ENCODE data around the gene HOXA3. TPM values are rescaled to one million over a fixed set of nuclear protein-coding genes. Genes with fewer than 3 reads are reported as not detected.

Gene HOXA3
- total RNA-seq, 2 donors from 2014 or later, result 6.5 to 29.3 TPM

DNA sequence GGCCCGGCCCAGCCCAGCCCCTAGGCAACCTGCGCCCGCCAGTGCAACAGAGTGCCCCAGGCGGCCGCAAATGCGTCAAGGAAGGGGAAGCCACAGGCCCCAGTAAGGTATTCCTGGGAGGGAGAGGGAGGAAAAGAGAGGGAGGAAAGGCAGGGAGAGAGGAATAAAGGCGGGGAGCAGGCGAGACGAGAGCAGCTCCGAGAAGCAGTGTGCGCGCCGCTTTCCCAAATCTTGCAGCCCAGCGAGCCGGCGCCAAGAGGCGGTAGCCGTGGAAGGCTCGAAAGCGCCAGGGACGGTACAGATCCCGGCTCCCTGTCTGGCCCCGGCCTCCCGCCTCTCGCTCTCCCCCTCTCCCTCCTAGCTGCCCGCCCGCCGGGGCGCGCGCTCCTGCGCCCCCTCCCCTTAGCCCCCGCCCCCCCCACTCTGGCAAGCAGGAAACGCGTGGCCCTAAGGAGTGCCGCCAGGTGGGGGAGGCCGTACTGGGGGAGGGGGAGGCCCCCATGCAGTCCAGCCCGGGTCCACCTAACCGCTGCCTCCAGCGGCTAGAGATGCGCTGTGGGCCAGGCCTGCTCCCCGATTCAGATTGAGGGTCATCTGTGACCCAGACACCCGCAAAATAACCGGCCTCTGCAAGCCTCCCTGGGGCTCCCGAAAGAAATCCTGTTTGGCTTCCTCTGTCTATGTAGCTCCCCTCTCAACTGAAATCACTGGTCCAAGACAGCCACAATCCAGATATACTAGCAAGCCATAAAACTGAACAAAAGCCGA lies 17.5 kb upstream of the HOXA3 start:
- DNase-seq (ENCODE audit: low spot score), result no peak
- peaks cover 22 to 37% of the 10 kb centered on the region in 2 donors for H3K4me1 ChIP-seq (ENCODE audit: control insufficient read depth in 1 of 2, low read depth in 2 of 2)
- TF ChIP-seq, protein P1, sequence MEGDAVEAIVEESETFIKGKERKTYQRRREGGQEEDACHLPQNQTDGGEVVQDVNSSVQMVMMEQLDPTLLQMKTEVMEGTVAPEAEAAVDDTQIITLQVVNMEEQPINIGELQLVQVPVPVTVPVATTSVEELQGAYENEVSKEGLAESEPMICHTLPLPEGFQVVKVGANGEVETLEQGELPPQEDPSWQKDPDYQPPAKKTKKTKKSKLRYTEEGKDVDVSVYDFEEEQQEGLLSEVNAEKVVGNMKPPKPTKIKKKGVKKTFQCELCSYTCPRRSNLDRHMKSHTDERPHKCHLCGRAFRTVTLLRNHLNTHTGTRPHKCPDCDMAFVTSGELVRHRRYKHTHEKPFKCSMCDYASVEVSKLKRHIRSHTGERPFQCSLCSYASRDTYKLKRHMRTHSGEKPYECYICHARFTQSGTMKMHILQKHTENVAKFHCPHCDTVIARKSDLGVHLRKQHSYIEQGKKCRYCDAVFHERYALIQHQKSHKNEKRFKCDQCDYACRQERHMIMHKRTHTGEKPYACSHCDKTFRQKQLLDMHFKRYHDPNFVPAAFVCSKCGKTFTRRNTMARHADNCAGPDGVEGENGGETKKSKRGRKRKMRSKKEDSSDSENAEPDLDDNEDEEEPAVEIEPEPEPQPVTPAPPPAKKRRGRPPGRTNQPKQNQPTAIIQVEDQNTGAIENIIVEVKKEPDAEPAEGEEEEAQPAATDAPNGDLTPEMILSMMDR (IDR thresholded peaks at IDR 0.05), result no peak
- ATAC-seq (ENCODE audit: insufficient number of reproducible peaks, low FRiP score, low read depth), result no peak
- peaks cover 24% of the 10 kb centered on the region for H3K27me3 ChIP-seq (replicated peaks; ENCODE audit: insufficient read depth)
- no peaks in the 10 kb centered on the region for H3K9me3 ChIP-seq
- no peak overlapping the region for H3K27ac ChIP-seq
- no peaks in the 10 kb centered on the region for H3K36me3 ChIP-seq
- H3K4me3 ChIP-seq, result peak overlapping the region; percentile 13

DNA sequence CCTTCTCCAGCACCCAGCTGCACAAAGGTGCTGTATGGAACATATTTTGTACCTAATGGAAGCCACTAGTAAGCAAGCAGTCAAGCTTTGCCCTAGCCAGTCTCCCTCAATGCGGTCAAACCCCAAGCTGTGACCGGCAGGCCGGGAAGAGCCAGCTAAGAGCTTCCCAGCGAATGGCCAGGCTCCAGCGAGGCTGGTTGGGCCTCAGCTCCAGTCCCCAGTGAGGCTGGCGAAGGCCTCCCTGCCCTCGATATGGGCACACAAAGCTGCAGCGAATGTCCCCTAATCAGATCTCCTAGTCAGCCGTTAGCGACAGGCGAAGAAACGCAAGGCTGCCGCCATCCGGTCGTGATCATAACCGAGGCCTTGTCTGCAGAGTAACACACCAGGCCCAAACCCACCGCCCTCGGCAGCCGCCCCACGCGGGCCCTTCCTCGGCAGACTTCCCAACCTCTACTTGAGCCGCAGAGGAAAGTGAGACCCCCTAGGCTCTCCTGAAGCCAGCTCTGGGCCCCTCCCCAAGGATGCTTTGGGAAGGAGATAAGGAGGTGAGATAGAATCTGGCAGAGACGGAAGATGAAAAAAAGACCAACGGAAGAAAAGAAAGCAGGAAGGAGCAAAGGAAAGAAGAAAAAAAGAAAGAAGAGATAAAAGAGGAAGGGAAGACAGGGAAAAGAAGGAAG lies 16.0 kb upstream of the HOXA3 start:
- no peak overlapping the region for H3K4me3 ChIP-seq
- H3K4me1 ChIP-seq (ENCODE audit: control insufficient read depth in 1 of 2, low read depth in 2 of 2), result peaks cover 12 to 29% of the 10 kb centered on the region in 2 donors
- no peaks in the 10 kb centered on the region for H3K9me3 ChIP-seq
- no peak for DNase-seq (ENCODE audit: low spot score)
- peaks cover 14% of the 10 kb centered on the region for H3K27me3 ChIP-seq (replicated peaks; ENCODE audit: insufficient read depth)
- TF ChIP-seq, protein P1 (IDR thresholded peaks at IDR 0.05), result no peak
- no peaks in the 10 kb centered on the region for H3K36me3 ChIP-seq
- H3K27ac ChIP-seq, result no peak overlapping the region
- no peak for ATAC-seq (ENCODE audit: insufficient number of reproducible peaks, low FRiP score, low read depth)

DNA sequence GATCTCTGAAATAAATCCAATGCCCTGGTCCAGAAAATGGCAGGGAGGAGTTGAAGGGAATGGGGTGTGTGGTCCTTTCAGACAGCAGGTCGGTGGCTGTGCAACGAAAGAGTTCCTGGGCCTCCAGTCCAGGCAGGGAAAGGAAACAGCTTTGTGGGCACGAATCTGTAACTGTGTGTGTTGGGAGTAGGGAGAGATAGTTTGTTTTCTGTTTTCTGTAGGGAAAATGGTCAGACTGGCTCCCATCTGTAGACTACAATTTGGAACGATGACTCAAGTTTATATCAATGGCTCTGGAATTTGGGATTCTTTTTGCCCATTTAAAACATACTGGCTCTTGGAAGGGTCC lies 15.5 kb upstream of the HOXA3 start:
- peaks cover 7 to 24% of the 10 kb centered on the region in 2 donors for H3K4me1 ChIP-seq (ENCODE audit: control insufficient read depth in 1 of 2, low read depth in 2 of 2)
- ATAC-seq (ENCODE audit: insufficient number of reproducible peaks, low FRiP score, low read depth) (no peak), DNase-seq (ENCODE audit: low spot score) (no peak)
- H3K27me3 ChIP-seq (replicated peaks; ENCODE audit: insufficient read depth), result peaks cover 9% of the 10 kb centered on the region
- H3K4me3 ChIP-seq, result no peak overlapping the region
- no peaks in the 10 kb centered on the region for H3K36me3 ChIP-seq
- H3K9me3 ChIP-seq, result no peaks in the 10 kb centered on the region
- H3K27ac ChIP-seq, result no peak overlapping the region
- TF ChIP-seq, protein P1 (IDR thresholded peaks at IDR 0.05), result no peak

DNA sequence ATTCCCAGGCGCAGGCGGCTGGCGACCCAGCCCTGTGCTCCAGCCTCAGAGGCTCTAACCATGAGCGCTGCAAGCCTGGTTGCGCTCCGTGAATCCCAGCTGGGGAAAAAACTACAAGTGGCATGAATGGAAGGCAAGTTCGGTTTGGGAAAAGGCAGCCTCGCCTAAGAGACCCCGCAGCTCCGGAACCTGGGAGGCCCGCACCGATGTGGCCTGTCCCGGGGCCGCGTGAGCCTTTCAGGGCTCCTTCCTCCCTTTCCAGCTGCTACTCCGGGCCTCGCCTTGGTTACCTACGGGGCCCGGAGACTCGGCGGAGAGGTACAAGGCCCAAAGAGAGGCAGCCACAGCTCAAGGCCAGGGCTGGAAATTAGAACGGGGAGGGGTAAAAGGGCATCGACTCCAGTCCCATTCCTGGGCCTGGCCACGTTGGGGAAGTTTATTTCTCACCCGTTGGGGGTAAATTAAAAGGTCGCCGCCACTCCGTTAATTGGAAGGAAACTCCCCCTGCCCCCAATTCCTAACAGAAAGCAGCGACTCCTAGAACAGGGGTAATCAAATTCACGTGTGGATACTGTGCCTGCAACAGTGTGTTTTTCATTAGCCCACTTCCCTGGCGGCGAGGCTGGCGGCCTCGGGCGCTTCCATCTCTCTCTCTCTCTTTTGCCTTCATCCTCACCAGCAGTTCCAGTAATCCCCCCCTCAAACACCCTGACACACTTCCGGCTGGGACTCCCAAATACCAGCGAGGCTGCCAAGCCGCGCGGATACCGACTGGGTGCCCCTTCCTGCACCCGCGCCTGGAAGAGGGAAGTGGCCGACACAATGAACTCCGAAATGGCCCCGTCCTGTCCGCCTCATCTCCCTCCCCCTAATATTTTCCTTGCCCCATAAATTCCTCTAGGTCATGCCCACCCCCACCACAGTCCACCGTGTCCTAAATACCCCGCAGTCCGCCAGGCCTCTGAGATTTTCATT lies 14.4 kb upstream of the HOXA3 start:
- DNase-seq (ENCODE audit: low spot score), result no peak
- H3K27me3 ChIP-seq (replicated peaks; ENCODE audit: insufficient read depth), result peaks cover 9% of the 10 kb centered on the region

More for the DNA sequence above, 14.4 kb upstream of the HOXA3 start:
- ATAC-seq (ENCODE audit: insufficient number of reproducible peaks, low FRiP score, low read depth), result no peak
- Histone ChIP-seq H3K4me1 (ENCODE audit: control insufficient read depth in 1 of 2, low read depth in 2 of 2) (peaks cover 7 to 17% of the 10 kb centered on the region in 2 donors), H3K27ac (peak overlapping the region in 1 of 2 donors; percentile 11), H3K4me3 (peak overlapping the region; percentile 62), H3K36me3 (no peaks in the 10 kb centered on the region), H3K9me3 (no peaks in the 10 kb centered on the region)
- TF ChIP-seq, protein P1 (IDR thresholded peaks at IDR 0.05), result no peak

Measured in thoracic aorta (tissue), 2 donors.